IPS-20b (cell line): ENCODE results near the gene TPSD1.

Experiments
- H3K27ac ChIP-seq: one replicate; pipeline ENCODE4 v1.5.1; 2013; ENCODE audit warnings: low read length
- H3K27me3 ChIP-seq: 2 replicates; pipeline ENCODE4 v1.6.1; 2013; ENCODE audit warnings: mild to moderate bottlenecking, low read length, inconsistent platforms; ENCODE audit not compliant: insufficient read depth
- H3K36me3 ChIP-seq: 2 replicates; pipeline ENCODE4 v1.6.1; 2013; ENCODE audit warnings: low read depth, mild to moderate bottlenecking, inconsistent platforms, low read length, moderate library complexity; ENCODE audit not compliant: insufficient read depth
- H3K4me1 ChIP-seq: 2 replicates; pipeline ENCODE4 v1.6.1; 2013; ENCODE audit warnings: mild to moderate bottlenecking, control low read depth, inconsistent platforms, low read length, moderate library complexity; ENCODE audit not compliant: insufficient read depth
- H3K4me3 ChIP-seq: 2 replicates; pipeline ENCODE4 v1.5.1; 2013; ENCODE audit warnings: mild to moderate bottlenecking, low read length, inconsistent platforms
- H3K9ac ChIP-seq: 2 replicates; pipeline ENCODE4 v1.6.1; 2013; ENCODE audit warnings: low read depth, mild to moderate bottlenecking, inconsistent platforms, low read length, moderate library complexity
- H3K9me3 ChIP-seq: 2 replicates; pipeline ENCODE4 v1.6.1; 2013; ENCODE audit warnings: mild to moderate bottlenecking, low read depth, low read length, inconsistent platforms; ENCODE audit not compliant: insufficient read depth

The TPSD1 gene

DNA sequence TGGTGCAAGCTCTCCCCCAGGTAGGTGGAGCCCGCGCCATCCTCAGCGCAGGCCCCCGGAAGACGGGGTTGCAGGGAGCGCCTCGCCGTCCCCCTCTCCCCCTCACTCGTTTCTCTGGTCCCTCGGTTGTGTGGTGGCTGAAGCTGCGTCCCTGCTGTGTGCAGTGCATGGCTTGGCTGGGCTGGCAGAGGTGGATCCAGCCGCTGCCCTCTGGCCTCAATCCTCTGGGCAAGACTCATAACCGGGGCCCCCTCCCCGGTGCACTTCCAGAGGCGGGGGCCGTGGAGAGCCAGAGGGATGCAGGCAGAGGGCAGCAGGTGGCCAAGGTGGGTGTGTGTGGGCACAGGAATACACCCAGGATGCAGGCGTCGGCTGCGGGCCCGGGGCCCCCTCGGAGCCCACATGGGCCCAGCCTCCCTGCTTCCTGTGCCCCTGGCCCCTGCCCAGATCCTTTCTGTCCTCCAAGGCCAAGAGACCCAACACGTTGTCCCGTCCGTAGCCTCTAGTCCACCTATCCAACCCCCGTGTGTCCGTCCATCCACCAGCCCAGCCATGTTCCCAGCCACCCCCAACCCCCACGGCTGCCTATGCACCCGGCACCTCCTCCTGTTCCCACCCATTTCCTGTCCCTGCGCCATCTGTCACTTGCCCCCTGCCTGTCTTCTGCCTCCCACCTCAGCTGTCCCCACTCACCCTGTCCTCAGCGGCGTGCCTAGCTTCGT lies 40.1 kb upstream of the TPSD1 start:
- Histone ChIP-seq H3K4me3 (no peak overlapping the region), H3K27ac (no peak overlapping the region), H3K4me1 (no peaks in the 10 kb centered on the region), H3K36me3 (peaks cover 20% of the 10 kb centered on the region; the same call in 1 of the 2 replicates), H3K27me3 (no peaks in the 10 kb centered on the region), H3K9ac (no peak overlapping the region), H3K9me3 (no peaks in the 10 kb centered on the region)

- Histone ChIP-seq H3K4me1 (no peaks in the 10 kb centered on the region), H3K4me3 (no peak overlapping the region), H3K9ac (no peak overlapping the region), H3K36me3 (peaks cover 20% of the 10 kb centered on the region; the same call in 1 of the 2 replicates), H3K9me3 (no peaks in the 10 kb centered on the region), H3K27me3 (no peaks in the 10 kb centered on the region), H3K27ac (no peak overlapping the region)
Measured at GRCh38 chr16:1216296-1216619, 39.6 kb upstream of the TPSD1 start.

DNA sequence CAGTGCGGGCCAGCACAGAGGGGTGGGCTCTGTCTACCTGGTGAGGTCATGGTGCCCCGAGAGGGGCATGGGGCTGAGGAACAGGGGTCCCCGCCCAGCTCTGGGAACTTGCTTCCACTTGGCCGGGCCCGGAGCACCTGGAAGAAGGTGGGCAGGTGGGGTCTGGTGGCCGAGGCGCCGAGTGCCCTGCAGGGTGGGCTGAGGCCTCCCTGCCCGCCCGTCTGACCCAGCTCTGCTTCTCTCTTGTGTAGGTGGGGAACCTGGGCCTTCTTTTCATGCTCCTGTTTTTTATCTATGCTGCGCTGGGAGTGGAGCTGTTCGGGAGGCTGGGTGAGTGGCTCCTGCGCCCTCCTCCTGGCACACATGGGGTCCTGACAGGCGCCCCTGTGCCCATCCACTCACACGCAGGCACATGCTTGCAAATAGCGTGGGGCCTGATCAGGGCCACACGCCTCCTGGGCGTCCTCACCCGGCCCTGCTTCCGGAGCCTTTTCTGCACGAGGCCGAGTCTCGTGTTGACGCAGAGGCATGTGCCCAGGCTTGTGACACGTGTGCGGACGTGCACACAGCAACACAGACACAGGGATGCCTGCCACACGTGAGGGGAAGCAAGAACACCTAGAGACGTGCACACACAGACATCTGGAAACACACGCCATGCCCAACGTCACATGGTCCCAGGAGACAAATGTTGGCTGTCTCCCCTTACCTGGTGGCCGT lies 39.0 kb upstream of the TPSD1 start:
- Histone ChIP-seq H3K4me1 (no peaks in the 10 kb centered on the region), H3K9me3 (no peaks in the 10 kb centered on the region), H3K36me3 (peaks cover 20% of the 10 kb centered on the region; the same call in 1 of the 2 replicates), H3K27me3 (no peaks in the 10 kb centered on the region), H3K27ac (no peak overlapping the region), H3K9ac (no peak overlapping the region), H3K4me3 (no peak overlapping the region)

DNA sequence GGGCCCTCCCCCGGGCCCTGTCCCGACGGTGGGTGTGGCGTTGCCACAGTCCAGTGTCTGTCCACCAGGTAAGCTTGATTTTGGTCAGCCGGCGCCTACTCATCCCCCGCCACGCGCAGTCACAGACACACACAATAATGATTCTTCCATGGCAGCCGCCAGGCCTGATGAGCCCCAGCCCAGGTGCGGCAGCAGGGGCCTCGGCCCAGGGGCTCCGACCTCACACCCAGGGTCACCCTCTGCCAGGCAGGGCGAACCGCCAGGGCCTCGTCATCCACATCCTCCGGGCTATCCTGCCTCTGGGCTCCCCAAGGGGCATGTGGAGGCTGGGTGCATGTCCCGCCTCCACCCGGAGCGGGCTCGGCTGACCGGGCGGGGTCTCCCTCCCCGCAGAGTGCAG lies 38.3 kb upstream of the TPSD1 start:
- no peak overlapping the region for H3K4me3 ChIP-seq
- no peak overlapping the region for H3K9ac ChIP-seq
- H3K36me3 ChIP-seq, result peaks cover 20% of the 10 kb centered on the region; the same call in 1 of the 2 replicates
- no peaks in the 10 kb centered on the region for H3K9me3 ChIP-seq
- no peaks in the 10 kb centered on the region for H3K4me1 ChIP-seq
- no peak overlapping the region for H3K27ac ChIP-seq
- H3K27me3 ChIP-seq, result no peaks in the 10 kb centered on the region

DNA sequence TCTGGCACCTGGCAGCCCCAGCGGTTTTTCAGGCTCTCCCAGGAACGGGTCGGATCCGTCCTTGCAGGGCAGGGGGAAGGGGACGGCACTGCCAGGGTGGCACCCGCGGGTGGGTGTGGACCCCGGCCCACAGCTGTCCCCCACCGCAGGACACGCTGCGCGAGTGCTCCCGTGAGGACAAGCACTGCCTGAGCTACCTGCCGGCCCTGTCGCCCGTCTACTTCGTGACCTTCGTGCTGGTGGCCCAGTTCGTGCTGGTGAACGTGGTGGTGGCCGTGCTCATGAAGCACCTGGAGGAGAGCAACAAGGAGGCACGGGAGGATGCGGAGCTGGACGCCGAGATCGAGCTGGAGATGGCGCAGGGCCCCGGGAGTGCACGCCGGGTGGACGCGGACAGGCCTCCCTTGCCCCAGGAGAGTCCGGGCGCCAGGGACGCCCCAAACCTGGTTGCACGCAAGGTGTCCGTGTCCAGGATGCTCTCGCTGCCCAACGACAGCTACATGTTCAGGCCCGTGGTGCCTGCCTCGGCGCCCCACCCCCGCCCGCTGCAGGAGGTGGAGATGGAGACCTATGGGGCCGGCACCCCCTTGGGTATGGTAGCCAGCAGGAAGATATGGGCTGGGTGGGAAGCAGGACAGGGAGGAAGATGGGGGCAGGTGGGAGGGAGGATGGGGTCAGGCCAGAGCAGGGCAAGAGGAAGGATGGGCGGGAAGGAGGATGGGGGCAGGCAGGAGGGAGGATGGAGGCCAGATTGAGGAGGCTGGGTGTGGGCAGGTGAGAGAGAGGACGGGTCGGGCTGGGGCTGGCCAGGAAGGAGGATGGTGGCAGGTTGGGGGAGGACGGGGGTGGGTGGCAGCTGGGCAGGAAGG lies 37.6 kb upstream of the TPSD1 start:
- no peaks in the 10 kb centered on the region for H3K9me3 ChIP-seq
- H3K27me3 ChIP-seq, result no peaks in the 10 kb centered on the region
- H3K27ac ChIP-seq, result no peak overlapping the region
- H3K4me3 ChIP-seq, result no peak overlapping the region
- peaks cover 20% of the 10 kb centered on the region; the same call in 1 of the 2 replicates for H3K36me3 ChIP-seq
- H3K9ac ChIP-seq, result no peak overlapping the region
- no peaks in the 10 kb centered on the region for H3K4me1 ChIP-seq

DNA sequence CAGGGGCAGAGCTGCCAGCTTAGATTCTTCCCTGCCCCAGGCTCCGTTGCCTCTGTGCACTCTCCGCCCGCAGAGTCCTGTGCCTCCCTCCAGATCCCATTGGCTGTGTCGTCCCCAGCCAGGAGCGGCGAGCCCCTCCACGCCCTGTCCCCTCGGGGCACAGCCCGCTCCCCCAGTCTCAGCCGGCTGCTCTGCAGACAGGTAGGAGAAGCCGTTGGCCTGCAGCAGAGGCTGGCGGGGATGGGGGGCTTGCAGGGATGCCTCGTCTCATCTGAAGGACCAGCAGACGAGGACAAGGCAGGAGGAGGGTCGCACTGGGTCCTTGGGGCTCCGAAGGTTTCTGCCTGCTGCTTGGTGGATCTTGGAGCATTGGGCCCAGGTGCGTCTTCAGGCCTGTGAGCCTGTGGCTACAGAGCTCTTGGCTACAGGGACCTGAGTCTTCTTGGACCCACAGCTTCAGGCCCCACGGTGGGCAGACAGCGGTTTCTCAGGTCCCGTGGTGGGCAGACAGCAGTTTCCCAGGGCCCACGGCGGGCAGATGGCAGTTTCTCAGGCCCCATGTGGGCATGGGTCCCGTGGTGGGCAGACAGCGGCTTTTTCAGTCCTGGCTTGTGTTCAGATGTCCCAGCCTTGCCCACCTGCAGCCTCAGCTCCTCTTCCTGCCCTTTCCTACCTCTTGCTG lies 36.8 kb upstream of the TPSD1 start:
- Histone ChIP-seq H3K27ac (no peak overlapping the region), H3K9ac (no peak overlapping the region), H3K9me3 (no peaks in the 10 kb centered on the region), H3K27me3 (no peaks in the 10 kb centered on the region), H3K4me1 (no peaks in the 10 kb centered on the region), H3K4me3 (no peak overlapping the region), H3K36me3 (peaks cover 20% of the 10 kb centered on the region; the same call in 1 of the 2 replicates)

DNA sequence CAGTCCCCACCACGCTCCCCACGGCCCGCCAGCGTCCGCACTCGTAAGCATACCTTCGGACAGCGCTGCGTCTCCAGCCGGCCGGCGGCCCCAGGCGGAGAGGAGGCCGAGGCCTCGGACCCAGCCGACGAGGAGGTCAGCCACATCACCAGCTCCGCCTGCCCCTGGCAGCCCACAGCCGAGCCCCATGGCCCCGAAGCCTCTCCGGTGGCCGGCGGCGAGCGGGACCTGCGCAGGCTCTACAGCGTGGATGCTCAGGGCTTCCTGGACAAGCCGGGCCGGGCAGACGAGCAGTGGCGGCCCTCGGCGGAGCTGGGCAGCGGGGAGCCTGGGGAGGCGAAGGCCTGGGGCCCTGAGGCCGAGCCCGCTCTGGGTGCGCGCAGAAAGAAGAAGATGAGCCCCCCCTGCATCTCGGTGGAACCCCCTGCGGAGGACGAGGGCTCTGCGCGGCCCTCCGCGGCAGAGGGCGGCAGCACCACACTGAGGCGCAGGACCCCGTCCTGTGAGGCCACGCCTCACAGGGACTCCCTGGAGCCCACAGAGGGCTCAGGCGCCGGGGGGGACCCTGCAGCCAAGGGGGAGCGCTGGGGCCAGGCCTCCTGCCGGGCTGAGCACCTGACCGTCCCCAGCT lies 35.7 kb upstream of the TPSD1 start:
- H3K9ac ChIP-seq, result no peak overlapping the region
- H3K4me3 ChIP-seq, result no peak overlapping the region

DNA sequence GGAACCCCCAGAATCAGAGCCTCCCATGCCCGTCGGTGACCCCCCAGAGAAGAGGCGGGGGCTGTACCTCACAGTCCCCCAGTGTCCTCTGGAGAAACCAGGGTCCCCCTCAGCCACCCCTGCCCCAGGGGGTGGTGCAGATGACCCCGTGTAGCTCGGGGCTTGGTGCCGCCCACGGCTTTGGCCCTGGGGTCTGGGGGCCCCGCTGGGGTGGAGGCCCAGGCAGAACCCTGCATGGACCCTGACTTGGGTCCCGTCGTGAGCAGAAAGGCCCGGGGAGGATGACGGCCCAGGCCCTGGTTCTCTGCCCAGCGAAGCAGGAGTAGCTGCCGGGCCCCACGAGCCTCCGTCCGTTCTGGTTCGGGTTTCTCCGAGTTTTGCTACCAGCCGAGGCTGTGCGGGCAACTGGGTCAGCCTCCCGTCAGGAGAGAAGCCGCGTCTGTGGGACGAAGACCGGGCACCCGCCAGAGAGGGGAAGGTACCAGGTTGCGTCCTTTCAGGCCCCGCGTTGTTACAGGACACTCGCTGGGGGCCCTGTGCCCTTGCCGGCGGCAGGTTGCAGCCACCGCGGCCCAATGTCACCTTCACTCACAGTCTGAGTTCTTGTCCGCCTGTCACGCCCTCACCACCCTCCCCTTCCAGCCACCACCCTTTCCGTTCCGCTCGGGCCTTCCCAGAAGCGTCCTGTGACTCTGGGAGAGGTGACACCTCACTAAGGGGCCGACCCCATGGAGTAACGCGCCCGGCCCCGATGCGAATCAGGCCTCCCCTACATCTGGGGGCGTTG lies 34.8 kb upstream of the TPSD1 start:
- Histone ChIP-seq H3K36me3 (peaks cover 15% of the 10 kb centered on the region; the same call in 1 of the 2 replicates), H3K27me3 (no peaks in the 10 kb centered on the region), H3K27ac (no peak overlapping the region), H3K4me1 (no peaks in the 10 kb centered on the region), H3K4me3 (no peak overlapping the region), H3K9ac (no peak overlapping the region), H3K9me3 (no peaks in the 10 kb centered on the region)

More for the DNA sequence above, 35.7 kb upstream of the TPSD1 start:
- Histone ChIP-seq H3K9me3 (no peaks in the 10 kb centered on the region), H3K4me1 (no peaks in the 10 kb centered on the region), H3K27me3 (no peaks in the 10 kb centered on the region), H3K27ac (no peak overlapping the region), H3K36me3 (peaks cover 15% of the 10 kb centered on the region; the same call in 1 of the 2 replicates)

GRCh38 chr16:1221628-1222552 lies 34.0 kb upstream of the TPSD1 start:
- H3K9me3 ChIP-seq, result no peaks in the 10 kb centered on the region
- no peak overlapping the region for H3K4me3 ChIP-seq
- no peak overlapping the region for H3K27ac ChIP-seq
- no peak overlapping the region for H3K9ac ChIP-seq
- no peaks in the 10 kb centered on the region for H3K27me3 ChIP-seq
- no peaks in the 10 kb centered on the region for H3K4me1 ChIP-seq
- H3K36me3 ChIP-seq, result peaks cover 15% of the 10 kb centered on the region; the same call in 1 of the 2 replicates
